HEK293T (cell line): ENCODE measurements around the gene TRAPPC13.
"Not testable (repeated sequence)": the region's sequence is repeated elsewhere in the genome, so short reads cannot be mapped to it uniquely, and the experiment has no call there.

ENCODE experiments used
- CTCF ChIA-PET: fragments of 350-600 bp; formaldehyde crosslinking; extraction: SDS; loops from one replicate; lab custom pipeline; 2021; ENCODE audit warnings: antibody characterized with exemption, inconsistent platforms; lab: Yijun Ruan, JAX
- POLR2A ChIA-PET: fragments of 350-600 bp; formaldehyde crosslinking; extraction: SDS; loops from one replicate; lab custom pipeline; 2020; ENCODE audit warnings: antibody characterized with exemption, inconsistent platforms; lab: Yijun Ruan, JAX
- DNase-seq: peaks from one replicate; pipeline ENCODE4 v3.0.0; 2012; ENCODE audit warnings: mixed read lengths; ENCODE audit errors: extremely low spot score
- ARNT ChIP-seq: fragments of 450-650 bp; IDR thresholded peaks from 2 replicates; pipeline ENCODE4 v1.6.1; 2017; ENCODE audit warnings: mild to moderate bottlenecking
- BHLHE40 ChIP-seq: fragments of 450-650 bp; IDR thresholded peaks from 2 replicates; pipeline ENCODE4 v1.6.1; 2016; ENCODE audit warnings: mild to moderate bottlenecking, moderate library complexity, borderline replicate concordance
- CTBP1 ChIP-seq: fragments of 450-650 bp; IDR thresholded peaks from 2 replicates; pipeline ENCODE4 v1.6.1; 2016; ENCODE audit warnings: borderline replicate concordance
- ELF4 ChIP-seq: fragments of 450-650 bp; IDR thresholded peaks from 2 replicates; pipeline ENCODE4 v1.6.1; 2017; ENCODE audit warnings: antibody characterized with exemption
- FOXA1 ChIP-seq: fragments of 450-650 bp; IDR thresholded peaks from 2 replicates; pipeline ENCODE4 v1.6.1; 2016; ENCODE audit warnings: mild to moderate bottlenecking
- FOXK2 ChIP-seq: fragments of 450-650 bp; IDR thresholded peaks from 2 replicates; pipeline ENCODE4 v1.6.1; 2016; ENCODE audit warnings: mild to moderate bottlenecking
- FOXM1 ChIP-seq: fragments of 450-650 bp; IDR thresholded peaks from 2 replicates; pipeline ENCODE4 v1.6.1; 2017; ENCODE audit warnings: mild to moderate bottlenecking, borderline replicate concordance
- HDGF ChIP-seq: fragments of 450-650 bp; IDR thresholded peaks from 2 replicates; pipeline ENCODE4 v1.6.1; 2017; ENCODE audit warnings: antibody characterized with exemption, borderline replicate concordance
- L3MBTL2 ChIP-seq: fragments of 450-650 bp; conservative IDR thresholded peaks from 2 replicates; pipeline ENCODE4 v1.6.1; 2016; ENCODE audit warnings: mild to moderate bottlenecking
- LEF1 ChIP-seq: fragments of 450-650 bp; IDR thresholded peaks from 2 replicates; pipeline ENCODE4 v1.6.1; 2017; ENCODE audit warnings: mild to moderate bottlenecking, borderline replicate concordance
- NFRKB ChIP-seq: fragments of 450-650 bp; IDR thresholded peaks from 2 replicates; pipeline ENCODE4 v1.6.1; 2016; ENCODE audit warnings: mild to moderate bottlenecking, moderate library complexity
- SP1 ChIP-seq: fragments of 450-650 bp; IDR thresholded peaks from 2 replicates; pipeline ENCODE4 v1.6.1; 2017
- SUZ12 ChIP-seq: fragments of 450-650 bp; IDR thresholded peaks from 2 replicates; pipeline ENCODE4 v1.6.1; 2016; ENCODE audit warnings: mild to moderate bottlenecking
- TARDBP ChIP-seq: fragments of 450-650 bp; IDR thresholded peaks from 2 replicates; pipeline ENCODE4 v1.6.1; 2016
- ZNF384 ChIP-seq: fragments of 450-650 bp; IDR thresholded peaks from 2 replicates; pipeline ENCODE4 v1.6.1; 2016
- TF ChIP-seq, protein P1 (sequence below): fragments of 450-650 bp; IDR thresholded peaks from 2 replicates; pipeline ENCODE4 v1.6.1; 2016

The TRAPPC13 gene, protein sequence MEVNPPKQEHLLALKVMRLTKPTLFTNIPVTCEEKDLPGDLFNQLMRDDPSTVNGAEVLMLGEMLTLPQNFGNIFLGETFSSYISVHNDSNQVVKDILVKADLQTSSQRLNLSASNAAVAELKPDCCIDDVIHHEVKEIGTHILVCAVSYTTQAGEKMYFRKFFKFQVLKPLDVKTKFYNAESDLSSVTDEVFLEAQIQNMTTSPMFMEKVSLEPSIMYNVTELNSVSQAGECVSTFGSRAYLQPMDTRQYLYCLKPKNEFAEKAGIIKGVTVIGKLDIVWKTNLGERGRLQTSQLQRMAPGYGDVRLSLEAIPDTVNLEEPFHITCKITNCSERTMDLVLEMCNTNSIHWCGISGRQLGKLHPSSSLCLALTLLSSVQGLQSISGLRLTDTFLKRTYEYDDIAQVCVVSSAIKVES

DNA sequence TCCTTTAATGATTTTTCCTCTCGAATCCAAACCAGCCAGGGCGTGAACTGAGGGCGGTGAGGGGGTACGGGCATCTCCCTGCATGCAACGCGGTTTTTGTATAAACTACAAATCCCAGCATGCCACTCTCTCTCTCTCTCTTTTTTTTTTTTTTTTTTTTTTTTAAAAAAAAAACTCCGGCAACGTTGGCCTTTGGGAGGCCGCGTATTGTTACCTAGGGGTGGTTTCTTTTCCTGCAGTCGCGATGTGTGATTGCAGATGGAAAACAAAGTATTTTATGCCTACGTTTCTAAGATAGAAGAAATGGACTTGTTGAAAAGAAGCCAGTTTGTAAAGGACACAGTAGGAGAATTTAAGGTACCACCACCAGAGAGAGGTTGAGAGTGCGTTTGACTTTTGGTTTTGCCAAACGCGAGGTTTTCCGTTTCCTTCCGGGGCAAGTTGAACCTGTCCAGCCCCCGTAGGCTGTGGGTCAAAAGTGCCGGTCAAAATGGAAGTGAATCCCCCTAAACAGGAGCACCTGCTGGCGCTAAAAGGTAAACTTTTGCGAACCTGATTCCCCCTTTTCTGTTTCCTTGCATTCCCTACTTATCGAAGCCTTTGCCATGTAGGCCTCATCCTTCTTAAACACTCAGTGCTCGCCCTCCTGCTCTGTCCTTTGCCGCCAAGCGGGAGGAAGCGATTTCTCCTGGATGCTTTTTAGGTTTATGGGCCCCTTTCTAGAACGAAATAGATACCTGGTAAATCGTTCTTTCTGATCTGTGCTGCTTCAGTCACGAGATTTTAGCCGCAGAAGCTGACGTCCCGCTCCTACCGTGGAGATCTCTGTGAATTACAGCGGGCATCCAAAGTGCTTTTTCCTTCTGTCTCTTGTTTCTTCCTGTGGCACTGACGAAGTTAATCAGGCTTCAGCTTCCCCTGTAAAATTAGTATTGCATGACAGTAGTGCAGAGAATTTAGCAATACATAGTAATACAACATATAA, at the start of gene TRAPPC13, which contains the start of gene SHLD3:
TSS of gene TRAPPC13 (plus strand) at position 457 of the 985 bp plus-strand sequence. CDS start at position 491, 34 bp downstream.
TSS of gene SHLD3 (plus strand) at position 457 of the 985 bp plus-strand sequence. CDS start 4,561 bp downstream, outside the sequence.
- CTCF ChIA-PET: no interaction called here
- POLR2A ChIA-PET: interaction anchor here (1.0 to 1.6 kb wide), 3 partner anchors 41 to 96 kb away, joined by 4 read pairs; partner anchors contain the start of genes CENPK and PPWD1
- TF ChIP-seq FOXM1 (no peak), FOXA1 (no peak), ZNF384 (peak; percentile 98), L3MBTL2 (peak; percentile 48), ELF4 (0 out of 2 replicates have a peak, but pooled peaks have one; percentile 37), ARNT (no peak), HDGF (no peak), TARDBP (no peak), SP1 (no peak)
- peak; percentile 69 for DNase-seq

DNA sequence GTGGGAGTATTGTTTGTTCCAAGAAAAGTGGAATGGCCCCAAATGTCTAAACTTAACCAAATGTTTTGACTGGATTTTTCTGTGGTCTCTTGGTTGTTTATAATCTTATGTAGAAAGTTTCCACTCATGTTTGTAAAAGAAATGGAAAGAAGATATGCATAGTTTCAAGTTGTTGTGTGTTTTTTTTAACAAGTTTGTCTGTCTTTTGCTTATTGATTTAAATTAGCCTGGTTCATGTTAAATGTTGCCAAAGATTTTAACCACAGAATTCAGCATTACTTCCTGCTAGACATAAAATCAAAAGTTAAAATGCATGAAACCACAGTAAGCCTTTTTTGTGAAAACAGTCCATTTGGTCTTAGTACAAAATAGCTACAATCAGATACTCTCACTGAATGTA, 47.7 kb upstream of the TRAPPC13 start:
- ChIA-PET CTCF (no interaction called here), POLR2A (interaction anchor here (0.7 kb wide), 1 partner anchor 15 kb away, joined by 3 read pairs; no protein-coding TSS in a partner anchor)
- DNase-seq: no peak
- TF ChIP-seq, protein P1, sequence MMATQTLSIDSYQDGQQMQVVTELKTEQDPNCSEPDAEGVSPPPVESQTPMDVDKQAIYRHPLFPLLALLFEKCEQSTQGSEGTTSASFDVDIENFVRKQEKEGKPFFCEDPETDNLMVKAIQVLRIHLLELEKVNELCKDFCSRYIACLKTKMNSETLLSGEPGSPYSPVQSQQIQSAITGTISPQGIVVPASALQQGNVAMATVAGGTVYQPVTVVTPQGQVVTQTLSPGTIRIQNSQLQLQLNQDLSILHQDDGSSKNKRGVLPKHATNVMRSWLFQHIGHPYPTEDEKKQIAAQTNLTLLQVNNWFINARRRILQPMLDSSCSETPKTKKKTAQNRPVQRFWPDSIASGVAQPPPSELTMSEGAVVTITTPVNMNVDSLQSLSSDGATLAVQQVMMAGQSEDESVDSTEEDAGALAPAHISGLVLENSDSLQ: no peak
- TF ChIP-seq ELF4 (no peak), BHLHE40 (no peak), LEF1 (no peak), L3MBTL2 (no peak), SUZ12 (no peak)

DNA sequence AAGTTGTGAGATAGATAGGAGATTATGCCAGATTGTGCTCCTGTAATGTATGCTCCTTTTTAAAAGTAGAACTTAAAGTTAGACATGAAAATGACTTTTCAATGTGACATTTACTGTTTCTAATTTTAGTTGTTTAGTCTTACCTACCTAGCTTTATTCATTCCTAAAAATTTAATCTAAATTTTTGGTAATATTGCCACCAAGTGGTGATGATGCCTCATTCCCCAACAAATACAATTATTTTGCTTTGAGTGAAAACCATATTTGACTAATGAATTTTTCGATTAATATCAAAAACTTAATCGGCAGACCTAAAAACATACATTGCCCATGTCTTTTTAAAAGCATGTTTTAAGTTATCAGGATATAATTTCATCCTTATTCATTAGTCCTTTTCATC, 36.1 kb upstream of the TRAPPC13 start:
- DNase-seq: no peak
- TF ChIP-seq FOXA1 (no peak), ZNF384 (no peak), ARNT (no peak), SUZ12 (no peak), LEF1 (no peak), HDGF (no peak), BHLHE40 (no peak), L3MBTL2 (no peak), SP1 (no peak), TARDBP (no peak)
- ChIA-PET POLR2A (no interaction called here), CTCF (no interaction called here)

DNA sequence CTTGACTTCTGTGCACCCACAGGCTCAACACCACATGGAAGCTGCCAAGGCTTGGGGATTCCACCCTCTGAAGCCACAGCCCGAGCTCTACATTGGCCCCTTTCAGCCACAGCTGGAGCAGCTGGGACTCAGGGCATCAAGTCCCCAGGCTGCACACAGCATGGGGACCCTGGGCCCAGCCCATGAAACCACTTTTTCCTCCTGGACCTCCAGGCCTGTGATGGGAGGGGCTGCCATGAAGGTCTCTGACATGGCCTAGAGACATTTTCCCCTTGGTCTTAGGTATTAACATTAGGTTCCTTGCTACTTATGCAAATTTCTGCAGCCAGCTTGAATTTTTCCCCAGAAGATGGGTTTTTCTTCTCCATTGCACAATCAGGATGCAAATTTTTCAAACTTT, 23.1 kb upstream of the TRAPPC13 start:
- CTCF ChIA-PET, POLR2A ChIA-PET, DNase-seq: not testable (repeated sequence)

DNA sequence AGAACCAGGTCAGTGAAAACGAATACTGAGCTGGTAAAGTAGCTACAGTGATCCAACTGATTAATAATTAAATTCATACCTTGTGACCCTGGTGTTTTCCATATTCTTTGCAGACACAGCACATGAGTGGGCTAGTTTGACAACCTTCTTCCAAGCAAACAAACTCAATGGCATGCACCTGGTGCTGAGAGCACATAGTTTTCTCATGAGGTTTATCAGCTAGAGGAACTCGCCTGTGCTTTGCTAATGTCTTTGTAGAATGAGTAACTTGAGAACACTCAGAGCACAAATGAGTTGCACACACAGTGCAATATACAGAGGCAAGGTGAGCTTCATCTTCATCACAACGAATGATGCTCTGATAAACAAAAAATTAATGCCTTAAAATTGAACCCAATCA, 13.3 kb upstream of the TRAPPC13 start:
- no peak for DNase-seq
- CTCF ChIA-PET: no interaction called here
- POLR2A ChIA-PET: interaction anchor here (0.6 to 0.8 kb wide), 2 partner anchors 10 to 12 kb away, joined by 3 read pairs; partner anchors contain the start of gene TRIM23
- TF ChIP-seq SP1 (no peak), FOXA1 (no peak), L3MBTL2 (no peak), LEF1 (no peak), NFRKB (no peak), TARDBP (no peak)

DNA sequence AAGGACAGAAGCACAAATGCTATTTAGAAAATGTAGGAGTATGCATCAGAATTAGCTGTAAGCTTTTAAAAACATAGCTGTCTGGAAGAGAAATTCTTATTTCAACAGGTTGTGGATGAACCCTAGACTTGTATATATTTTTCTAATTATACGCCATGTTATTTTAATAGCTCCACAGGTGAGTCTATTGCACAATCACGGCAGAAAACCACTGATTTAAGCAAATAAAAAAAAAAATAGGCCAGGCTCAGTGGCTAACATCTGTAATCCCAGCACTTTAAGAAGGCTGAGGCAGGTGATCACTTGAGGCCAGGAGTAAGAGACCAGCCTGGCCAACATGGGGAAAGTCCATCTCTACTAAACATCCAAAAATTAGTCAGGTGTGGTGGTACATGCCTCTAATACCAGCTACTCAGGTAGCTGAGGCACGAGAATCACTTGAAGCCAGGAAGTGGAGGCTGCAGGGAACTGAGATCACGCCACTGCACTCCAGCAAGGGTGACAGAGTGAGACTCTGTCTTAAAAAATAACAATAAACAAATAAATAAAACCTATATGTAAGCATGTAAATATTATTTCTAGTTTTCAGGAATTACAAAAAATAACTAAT, 12.4 kb upstream of the TRAPPC13 start:
- ChIA-PET POLR2A (interaction anchor here (0.8 kb wide), 1 partner anchor 9 kb away, joined by 3 read pairs; no protein-coding TSS in a partner anchor), CTCF (no interaction called here)
- no peak for DNase-seq
- no peak for TF ChIP-seq L3MBTL2
- TF ChIP-seq TARDBP: no peak
- TF ChIP-seq BHLHE40: no peak
- TF ChIP-seq FOXM1: no peak
- TF ChIP-seq, protein P1: no peak
- no peak for TF ChIP-seq HDGF
- no peak for TF ChIP-seq SUZ12
- no peak for TF ChIP-seq NFRKB
- no peak for TF ChIP-seq ARNT
- no peak for TF ChIP-seq FOXA1
- no peak for TF ChIP-seq ELF4
- TF ChIP-seq SP1: no peak
- TF ChIP-seq ZNF384: no peak
- TF ChIP-seq CTBP1: no peak
- no peak for TF ChIP-seq FOXK2
- TF ChIP-seq LEF1: no peak
